GM19238 (cell line): ENCODE results near the gene MARCHF10.

ENCODE experiments used
- DNase-seq: peaks from one replicate; pipeline ENCODE4 v3.0.0; 2011; ENCODE audit warnings: low spot score; ENCODE audit not compliant: insufficient read length

MARCHF10 gene

DNA sequence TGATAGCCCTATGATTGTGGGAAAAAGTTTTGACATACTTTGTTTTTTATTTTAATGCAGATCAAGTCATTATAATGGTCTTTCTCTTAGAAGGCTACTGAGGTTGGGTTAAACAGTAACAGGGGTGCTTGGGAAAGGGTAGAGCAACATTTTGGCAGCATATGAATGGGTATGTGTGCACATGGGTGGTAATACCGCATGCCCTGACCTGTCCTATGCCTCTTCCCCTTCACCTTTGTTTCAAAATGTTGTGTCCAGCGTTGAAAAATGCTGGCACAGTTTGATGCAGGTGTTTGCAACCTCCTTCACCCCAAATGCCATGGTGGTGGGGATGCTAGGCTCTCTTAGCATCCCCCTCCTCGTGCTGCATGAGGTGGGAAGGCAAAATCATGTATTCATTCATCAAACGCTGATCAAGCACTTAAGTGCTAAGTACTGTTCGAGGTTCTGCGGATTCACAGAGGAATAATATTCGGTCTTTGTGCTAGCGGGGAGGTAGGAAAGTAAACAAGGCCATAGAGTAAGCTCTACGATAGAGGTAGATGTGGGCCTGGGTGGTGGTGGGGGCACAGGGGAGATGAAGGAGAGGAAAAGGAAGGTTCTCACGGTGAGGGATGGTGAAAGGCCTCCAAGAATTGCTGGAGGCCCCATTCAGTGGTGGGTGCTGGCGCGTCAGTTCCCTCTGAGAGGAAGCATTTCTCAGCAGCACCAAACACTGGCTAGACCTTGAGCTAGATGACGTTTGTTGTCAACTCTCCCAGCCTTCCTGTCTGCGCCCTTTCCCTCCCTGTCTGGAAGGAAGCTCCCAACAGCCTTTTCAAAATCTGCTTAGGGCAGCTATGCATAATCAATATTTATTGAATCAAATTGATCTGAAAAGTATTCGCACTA, 13.3 kb upstream of the MARCHF10 start:
- DNase-seq = no peak

DNA sequence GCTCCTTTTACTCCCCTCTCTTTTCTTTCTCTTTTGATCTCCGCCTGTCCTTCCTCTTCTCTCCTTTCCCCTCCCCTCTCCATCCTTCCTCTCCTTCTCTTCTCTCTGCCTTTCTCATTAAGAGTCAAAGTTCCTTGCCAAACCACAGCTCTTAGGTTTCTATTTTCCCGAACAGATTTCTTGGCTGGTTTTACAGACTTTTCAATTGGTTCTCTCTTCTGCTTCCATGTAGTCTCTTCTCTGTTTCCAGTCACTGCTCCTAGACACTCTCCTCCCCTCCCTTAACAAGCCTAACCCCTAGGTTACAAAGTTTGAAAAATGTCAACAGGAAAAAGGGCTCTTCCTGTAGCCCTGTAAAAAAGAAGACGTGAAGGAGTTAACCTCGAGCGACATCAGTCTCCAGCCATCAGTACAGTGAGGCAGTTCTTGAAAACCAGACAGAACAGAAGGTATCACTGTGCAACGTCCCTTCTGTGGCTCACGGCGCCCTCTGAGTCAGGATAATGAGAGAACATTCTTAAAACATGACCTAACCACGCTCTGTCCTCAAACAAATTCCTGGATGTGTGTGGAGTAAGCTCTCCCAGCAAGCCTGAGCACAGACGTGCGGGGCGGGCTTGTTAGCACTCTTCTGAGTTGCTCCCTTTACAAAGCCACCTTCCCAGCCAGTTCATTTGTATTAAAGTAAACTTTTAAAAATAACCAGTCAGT, 11.6 kb upstream of the MARCHF10 start:
- no peak for DNase-seq

GRCh38 chr17:62818526-62818925, 10.4 kb upstream of the MARCHF10 start:
- no peak for DNase-seq

- no peak for DNase-seq
Measured at GRCh38 chr17:62816282-62816839, 8.2 kb upstream of the MARCHF10 start.

DNA sequence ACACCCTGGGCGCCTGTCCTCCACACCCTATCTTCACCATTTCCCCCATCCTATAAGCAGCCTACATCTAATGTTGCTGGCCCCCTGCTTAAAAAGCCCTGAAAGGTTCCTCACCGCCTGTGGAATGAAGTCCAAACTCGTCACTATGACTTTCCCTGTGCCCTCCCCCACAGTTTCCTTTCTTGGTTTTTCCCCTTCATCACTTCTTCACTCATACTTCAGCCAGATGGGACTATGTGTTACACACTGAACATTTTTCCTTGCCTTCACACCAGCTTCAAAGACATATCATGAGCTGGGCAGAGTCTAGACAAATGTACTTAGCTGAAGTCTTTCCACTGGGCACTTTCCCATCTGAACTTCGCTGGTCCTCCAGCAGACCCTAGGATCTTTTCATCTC, 1.5 kb upstream of the MARCHF10 start:
- no peak for DNase-seq

DNA sequence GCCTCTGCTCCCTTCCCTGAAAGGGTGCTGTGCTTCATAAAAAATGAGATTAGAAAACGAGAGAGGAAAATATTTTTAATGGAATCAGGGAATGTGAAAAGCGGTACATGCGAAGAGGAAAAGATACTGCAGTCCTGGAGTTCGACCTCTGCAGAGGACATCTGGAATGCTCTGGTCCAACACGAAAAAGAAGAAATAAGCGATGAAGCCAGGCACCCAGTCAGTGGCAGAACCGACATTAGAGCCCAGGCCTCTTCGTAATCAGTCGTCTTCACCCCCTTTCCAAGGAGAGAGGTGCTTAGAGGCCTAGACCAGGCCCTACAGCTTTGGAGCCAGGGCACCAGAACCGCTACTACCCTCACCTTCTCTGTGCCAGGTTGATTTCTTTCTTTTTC, 459 bp upstream of the MARCHF10 start:
- no peak for DNase-seq

- no peak for DNase-seq
Measured at GRCh38 chr17:62805234-62805633, 2.9 kb downstream of the MARCHF10 start.

- DNase-seq = no peak
Measured at GRCh38 chr17:62804822-62805221, 3.3 kb downstream of the MARCHF10 start.

DNA sequence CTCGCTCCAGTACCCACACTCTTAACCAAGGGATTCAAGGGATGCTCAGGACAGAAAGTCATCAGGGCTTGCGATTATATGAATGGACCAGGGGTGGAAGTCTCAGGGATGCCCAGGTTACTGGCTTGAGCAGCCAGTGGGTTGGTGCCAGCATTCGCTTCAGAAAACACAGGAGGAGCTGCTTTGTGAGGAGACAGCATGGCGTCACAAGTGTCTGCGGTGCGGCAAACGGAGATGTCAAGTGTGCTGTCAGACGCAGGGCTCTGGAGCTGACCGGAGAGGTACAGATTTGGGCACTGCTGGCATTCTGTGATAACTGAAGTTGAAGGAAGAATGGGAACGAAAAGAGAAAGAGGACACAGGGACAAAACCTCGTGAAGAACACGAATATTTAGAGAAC, 4.1 kb downstream of the MARCHF10 start:
- DNase-seq = no peak

DNA sequence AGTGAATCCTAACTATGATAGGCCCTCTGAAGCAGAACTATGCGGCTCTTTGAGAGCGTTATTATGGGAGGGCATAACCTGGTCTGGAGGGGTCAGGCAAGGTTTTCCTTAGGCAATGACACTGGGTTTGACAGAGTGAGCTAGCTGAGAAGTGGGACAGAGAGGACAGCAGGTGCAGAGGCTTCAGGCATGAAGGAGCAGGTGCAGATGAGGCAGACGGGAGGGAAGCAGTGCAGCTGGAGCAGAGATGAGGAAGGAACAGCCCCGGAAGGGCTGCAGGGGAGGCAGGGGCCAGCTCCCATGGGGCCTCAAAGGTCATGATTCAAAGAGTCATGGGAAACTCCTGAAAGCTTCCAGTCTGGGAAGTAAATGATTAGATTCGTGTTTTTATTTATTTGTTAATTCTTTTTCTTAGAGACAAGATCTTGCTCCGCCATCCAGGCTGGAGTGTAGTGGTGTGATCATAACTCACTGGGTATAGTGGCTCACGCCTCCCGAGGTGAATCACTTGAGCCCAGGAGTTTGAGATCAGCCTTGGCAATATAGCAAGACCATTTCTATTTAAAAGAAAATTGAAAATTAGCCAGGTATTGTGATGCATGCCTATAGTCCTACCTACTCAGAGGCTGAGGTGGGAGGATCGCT, 5.4 kb downstream of the MARCHF10 start:
- DNase-seq = no peak

GRCh38 chr17:62801553-62802114, 6.5 kb downstream of the MARCHF10 start:
- DNase-seq = no peak

DNA sequence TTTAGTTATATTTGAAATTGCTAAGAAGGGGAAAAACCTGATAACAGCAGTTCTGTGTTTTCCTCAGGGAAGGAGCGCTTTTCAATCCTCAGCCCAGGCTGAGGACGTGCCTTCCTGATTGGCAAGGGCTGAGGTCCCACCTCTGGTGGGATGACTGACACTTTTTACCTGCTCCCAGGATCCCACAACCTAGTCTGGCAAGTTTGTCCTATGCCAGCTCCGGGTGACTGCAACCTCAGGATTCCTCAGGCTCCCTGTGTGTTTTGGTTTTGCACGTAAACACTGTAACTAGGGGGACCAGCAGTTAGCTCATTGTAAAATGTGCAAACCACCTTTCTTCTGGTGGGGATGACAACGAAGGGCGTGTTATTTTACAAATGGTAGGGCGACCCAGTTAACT, 7.5 kb downstream of the MARCHF10 start:
- DNase-seq = no peak

DNA sequence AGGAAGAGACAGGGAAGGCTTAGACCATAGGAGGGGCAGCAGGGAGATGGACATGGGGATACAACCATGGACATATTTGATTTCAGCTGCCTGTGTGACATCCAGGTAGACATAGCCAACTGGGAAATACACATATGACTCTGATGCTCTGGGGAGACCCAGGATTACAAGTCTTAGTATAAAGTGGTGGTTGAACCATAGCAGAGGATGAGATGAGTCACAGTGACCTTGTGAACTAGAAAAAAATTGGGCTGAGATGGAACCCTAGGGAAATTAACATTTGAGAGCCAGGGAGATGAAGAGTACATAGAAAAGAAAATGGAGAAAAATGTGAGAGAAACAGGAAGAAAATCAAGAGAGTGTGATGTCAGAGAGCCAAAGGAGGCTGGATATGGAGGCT, 10.2 kb downstream of the MARCHF10 start:
- no peak for DNase-seq

DNA sequence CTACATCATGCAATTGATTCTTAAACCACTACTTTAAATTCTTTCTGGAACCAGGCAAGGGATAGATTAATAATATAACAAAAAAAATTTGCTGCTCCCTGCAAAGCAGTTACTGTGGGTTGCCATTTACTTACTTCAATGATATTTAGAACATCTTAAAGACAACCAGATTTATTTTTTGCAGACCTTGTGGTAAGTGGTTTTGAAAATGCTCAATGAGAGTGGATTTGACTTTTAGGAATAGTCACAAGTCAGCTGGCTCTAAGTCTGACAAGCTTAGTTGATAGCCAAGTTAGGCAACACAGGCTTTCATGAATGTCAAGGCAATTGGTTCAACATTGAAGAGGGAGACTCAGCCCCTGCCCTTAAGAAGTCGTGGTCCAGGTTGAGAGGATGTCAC, 11.8 kb downstream of the MARCHF10 start:
- no peak for DNase-seq

DNA sequence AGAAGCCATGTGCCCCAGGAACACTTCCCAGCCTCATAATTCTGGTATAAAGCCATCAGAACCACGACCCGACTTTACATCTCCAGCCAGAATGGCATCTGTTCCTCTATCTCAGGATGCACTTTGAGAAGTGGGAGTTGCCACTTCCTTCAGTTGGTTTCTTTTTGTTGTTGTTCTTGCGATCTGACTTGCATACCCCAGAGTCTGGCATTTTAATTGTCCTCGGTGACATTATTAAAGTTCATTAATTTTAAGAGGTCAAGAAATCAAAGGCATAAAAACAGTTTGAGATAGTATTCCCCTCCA, 13.5 kb downstream of the MARCHF10 start:
- DNase-seq = no peak

- no peak for DNase-seq
Measured at GRCh38 chr17:62793919-62794665, 14.0 kb downstream of the MARCHF10 start.

DNA sequence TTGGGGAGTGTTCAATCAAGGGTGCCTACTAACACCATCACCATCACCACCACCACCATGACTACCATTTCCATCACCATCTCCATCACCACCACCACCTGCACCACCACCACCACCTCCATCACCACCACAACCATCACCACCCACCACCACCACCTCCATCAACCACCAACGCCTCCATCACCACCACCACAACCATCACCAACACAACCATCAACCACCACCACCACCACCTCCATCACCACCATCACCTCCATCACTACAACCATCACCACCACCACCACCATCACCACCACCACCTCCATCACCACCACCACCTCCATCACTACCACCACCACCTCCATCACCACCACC, 15.7 kb downstream of the MARCHF10 start:
- no peak for DNase-seq

DNA sequence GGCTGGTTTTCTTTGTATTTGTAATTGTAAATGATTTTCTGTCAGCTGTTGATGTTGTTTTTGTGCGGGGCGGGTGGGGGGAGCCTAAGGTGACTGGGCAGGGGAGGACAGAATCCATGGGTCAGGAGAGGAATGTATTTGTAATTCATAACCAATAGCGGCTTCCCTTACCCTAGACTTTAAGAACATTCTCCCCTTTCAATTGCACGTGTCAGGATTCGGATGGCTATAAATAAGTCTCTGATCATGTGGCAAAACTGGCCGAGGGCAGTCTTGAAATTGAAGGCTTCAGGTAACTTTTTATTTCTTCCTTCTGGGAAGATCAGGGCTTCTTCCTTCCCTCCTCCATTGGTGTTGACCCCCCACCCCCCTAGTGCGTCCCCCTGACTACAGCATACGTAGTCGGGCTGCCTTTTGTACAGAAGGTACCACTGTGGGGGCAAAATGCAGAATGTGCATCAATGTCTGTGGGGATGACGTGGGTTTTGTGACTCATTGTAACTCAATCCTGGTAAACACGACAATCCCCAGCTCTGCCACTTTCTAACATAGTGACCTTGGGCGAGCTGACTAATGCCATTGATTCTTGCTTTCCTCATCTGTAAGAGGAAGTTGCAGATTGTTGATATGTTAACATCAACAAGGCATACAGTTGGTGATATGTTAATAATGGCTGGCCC, 16.2 kb downstream of the MARCHF10 start:
- no peak for DNase-seq

GRCh38 chr17:62791235-62791734, 16.8 kb downstream of the MARCHF10 start:
- no peak for DNase-seq

DNA sequence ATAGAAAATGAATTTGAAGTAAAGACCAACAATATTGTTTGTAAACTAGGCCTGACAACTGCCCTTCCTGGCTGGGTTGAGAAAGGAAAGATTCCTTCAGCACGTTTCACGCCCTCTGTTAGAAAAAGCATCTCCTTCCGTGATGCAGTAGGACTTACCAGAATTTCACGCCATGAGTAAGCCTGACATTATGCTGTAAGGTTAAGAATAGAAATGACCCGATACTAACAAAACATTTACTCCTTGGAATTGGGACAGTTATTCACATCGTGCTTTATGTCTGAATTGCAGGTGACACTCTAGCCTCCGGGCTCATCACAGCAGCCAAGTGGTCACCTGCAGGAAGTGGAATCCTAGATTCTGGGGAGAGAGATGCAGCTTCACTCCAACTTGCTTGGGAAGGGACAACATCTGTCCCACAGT, 17.5 kb downstream of the MARCHF10 start:
- no peak for DNase-seq
